Measurements from ENCODE around the gene BANK1.

GRCh38 chr4:102031406-102031805, 240.9 kb downstream of the BANK1 start:
- TF ChIP-seq EZH2 (IDR thresholded peaks at IDR 0.05; ENCODE audit: insufficient read depth, poor library complexity, severe bottlenecking), result no peak
- no peak for TF ChIP-seq EZH2phosphoT487 (IDR thresholded peaks at IDR 0.05; ENCODE audit: insufficient read depth, low read depth)

Measured in GM23248 (cell line).